ENCODE measurements around the gene FLYWCH2.

DNA sequence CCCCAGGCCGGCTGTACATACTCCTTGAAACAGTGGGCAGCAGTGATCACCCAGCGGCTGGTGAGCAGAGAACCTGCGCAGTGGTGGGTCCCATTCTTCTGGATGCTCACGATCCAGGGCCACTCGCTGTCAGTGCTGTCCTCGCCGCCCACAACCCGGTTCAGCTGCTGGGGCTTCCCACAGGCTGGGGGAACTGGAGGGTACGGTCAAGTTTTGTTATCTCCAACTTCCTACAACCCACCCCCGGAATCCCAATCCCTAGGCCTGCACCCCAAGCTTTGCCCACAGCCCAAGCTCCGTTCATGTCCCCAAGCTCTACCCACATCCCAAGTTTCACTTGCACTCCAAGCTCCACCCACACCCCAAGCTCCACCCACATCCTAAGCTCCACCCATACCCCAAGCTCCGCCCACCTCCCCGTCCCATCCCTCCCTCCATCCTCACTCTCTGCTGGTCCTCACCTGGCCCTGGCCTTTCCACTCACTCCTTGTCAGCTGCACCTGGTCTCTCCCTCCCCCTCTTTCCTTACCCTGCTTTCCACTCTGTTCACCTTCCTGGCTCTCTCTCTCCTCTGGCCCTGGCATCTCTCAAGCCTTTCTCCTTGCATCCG lies 26.8 kb upstream of the FLYWCH2 start:
- TF ChIP-seq, protein P1, sequence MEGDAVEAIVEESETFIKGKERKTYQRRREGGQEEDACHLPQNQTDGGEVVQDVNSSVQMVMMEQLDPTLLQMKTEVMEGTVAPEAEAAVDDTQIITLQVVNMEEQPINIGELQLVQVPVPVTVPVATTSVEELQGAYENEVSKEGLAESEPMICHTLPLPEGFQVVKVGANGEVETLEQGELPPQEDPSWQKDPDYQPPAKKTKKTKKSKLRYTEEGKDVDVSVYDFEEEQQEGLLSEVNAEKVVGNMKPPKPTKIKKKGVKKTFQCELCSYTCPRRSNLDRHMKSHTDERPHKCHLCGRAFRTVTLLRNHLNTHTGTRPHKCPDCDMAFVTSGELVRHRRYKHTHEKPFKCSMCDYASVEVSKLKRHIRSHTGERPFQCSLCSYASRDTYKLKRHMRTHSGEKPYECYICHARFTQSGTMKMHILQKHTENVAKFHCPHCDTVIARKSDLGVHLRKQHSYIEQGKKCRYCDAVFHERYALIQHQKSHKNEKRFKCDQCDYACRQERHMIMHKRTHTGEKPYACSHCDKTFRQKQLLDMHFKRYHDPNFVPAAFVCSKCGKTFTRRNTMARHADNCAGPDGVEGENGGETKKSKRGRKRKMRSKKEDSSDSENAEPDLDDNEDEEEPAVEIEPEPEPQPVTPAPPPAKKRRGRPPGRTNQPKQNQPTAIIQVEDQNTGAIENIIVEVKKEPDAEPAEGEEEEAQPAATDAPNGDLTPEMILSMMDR (conservative IDR thresholded peaks at IDR 0.05; ENCODE audit: low read depth, low read length): no peak
- TF ChIP-seq CEBPB (IDR thresholded peaks at IDR 0.05; ENCODE audit: low read depth, low read length) (no peak), RFX5 (IDR thresholded peaks at IDR 0.05; ENCODE audit: low read depth, low read length) (no peak), POLR2A (IDR thresholded peaks at IDR 0.05; ENCODE audit: low read depth, low read length) (no peak), CHD1 (IDR thresholded peaks at IDR 0.05; ENCODE audit: low read depth, low read length) (no peak), FOS (IDR thresholded peaks at IDR 0.05; ENCODE audit: low read depth, low read length) (no peak), SMC3 (IDR thresholded peaks at IDR 0.05; ENCODE audit: low read depth, low read length) (no peak), MAZ (IDR thresholded peaks at IDR 0.05; ENCODE audit: borderline replicate concordance, low read depth, low read length) (no peak), NFE2L2 (IDR thresholded peaks at IDR 0.05; ENCODE audit: low read depth, low read length) (no peak), BHLHE40 (IDR thresholded peaks at IDR 0.05; ENCODE audit: low read depth, low read length) (no peak), RAD21 (IDR thresholded peaks at IDR 0.05; ENCODE audit: low read length) (no peak)
- TF ChIP-seq, protein P2, sequence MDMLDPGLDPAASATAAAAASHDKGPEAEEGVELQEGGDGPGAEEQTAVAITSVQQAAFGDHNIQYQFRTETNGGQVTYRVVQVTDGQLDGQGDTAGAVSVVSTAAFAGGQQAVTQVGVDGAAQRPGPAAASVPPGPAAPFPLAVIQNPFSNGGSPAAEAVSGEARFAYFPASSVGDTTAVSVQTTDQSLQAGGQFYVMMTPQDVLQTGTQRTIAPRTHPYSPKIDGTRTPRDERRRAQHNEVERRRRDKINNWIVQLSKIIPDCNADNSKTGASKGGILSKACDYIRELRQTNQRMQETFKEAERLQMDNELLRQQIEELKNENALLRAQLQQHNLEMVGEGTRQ (IDR thresholded peaks at IDR 0.05; ENCODE audit: low read depth, low read length): no peak
